ENCODE measurements around the gene UNC5A. TPM values are rescaled to one million over a fixed set of nuclear protein-coding genes. Genes with fewer than 3 reads are reported as not detected.

Gene UNC5A
- total and polyA plus RNA-seq, 9 of the 15 experiments (the other 6 are each of a cell fraction or from before 2014, with no cell fraction given) = not detected

DNA sequence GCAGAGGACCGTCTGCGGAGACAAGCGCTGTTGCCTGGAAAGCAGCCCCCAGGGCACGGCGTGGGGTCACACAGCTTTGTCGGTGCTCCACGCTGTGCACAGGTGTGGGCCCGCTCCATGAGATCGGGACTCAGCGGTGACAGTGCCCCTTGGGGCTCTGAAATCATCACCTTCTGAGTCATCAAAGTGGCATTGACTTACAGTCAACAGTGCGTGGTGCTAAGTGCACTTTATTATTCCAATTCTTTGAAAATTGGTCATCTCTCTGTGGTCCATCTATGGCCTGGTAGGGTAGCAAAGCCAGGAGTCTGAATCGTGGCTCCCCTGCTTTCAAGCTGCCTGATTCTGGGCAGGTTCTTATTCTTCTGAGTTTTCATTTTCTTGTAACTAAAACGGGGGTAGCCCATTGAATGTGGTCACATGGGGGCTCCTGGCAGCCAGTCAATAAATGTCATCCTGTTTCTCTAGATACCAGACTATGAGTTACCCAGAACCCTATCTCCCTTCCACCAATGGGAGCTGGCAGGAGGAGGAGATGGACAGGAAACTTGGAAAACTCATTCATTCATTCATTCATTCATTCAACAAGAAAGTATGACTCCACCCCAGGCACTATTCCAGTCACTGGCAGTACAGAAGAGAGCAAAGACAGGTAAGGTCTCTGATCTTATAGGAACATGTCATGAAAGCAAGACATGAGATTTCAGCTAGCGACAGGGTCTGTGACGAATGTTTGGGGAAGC, 20.3 kb upstream of the UNC5A start:
- Histone ChIP-seq H4K20me1 (replicated peaks; ENCODE audit: control insufficient read depth, insufficient read depth, low read length) (peaks cover 6% of the 10 kb centered on the region), H3K36me3 (ENCODE audit: control insufficient read depth, insufficient read depth, low read length) (no peaks in the 10 kb centered on the region), H2AFZ (ENCODE audit: low read depth, low read length) (no peak overlapping the region), H3K9ac (ENCODE audit: insufficient read depth in 1 of 2, low read depth in 2 of 2, low read length in 2 of 2) (no peak overlapping the region), H3K27ac (ENCODE audit: extremely low read depth, low read depth, low read length) (no peak overlapping the region), H3K9me3 (replicated peaks; ENCODE audit: control insufficient read depth, insufficient read depth, low read depth, low read length) (no peaks in the 10 kb centered on the region), H3K9me1 (ENCODE audit: control insufficient read depth, insufficient read depth, low read length) (no peaks in the 10 kb centered on the region), H3K4me1 (replicated peaks in 1 of 2; ENCODE audit: control insufficient read depth in 2 of 2, insufficient read depth in 2 of 2, low read length in 2 of 2) (peaks cover 0 to 3% of the 10 kb centered on the region in 2 experiments; a peak in 1 of 5 replicates), H3K4me2 (ENCODE audit: insufficient read depth, low read length) (no peak overlapping the region), H3K4me3 (no peak overlapping the region), H3K79me2 (ENCODE audit: control insufficient read depth, insufficient read depth, low read length) (no peaks in the 10 kb centered on the region), H3K27me3 (ENCODE audit: control insufficient read depth in 2 of 2, insufficient read depth in 2 of 2, low read length in 2 of 2) (peaks cover 24 to 69% of the 10 kb centered on the region in 2 experiments)
- POLR2A ChIA-PET = interaction anchor here (1.3 kb wide), 1 partner anchor 32 kb away, joined by 5 read pairs; no protein-coding TSS in a partner anchor
- CTCF ChIA-PET (ENCODE audit: low intra/inter-chr PET ratio) = no interaction called here
- intact Hi-C loops (cut with micrococcal nuclease) (no loop called here), in situ Hi-C loops (cut with MboI) (no loop called here)
- BruUV-seq (replicated peaks) = no TSS peak
- TF ChIP-seq ZNF12 (CRISPR knock-in tag; IDR thresholded peaks at IDR 0.05) (no peak), POLR2A (conservative IDR thresholded peaks at IDR 0.05) (no peak), MCM2 (IDR thresholded peaks at IDR 0.05; ENCODE audit: low read depth) (no peak), ZNF24 (IDR thresholded peaks at IDR 0.05) (peak; percentile 83), GATAD2A (IDR thresholded peaks at IDR 0.05) (no peak)
- TF ChIP-seq, protein P1, sequence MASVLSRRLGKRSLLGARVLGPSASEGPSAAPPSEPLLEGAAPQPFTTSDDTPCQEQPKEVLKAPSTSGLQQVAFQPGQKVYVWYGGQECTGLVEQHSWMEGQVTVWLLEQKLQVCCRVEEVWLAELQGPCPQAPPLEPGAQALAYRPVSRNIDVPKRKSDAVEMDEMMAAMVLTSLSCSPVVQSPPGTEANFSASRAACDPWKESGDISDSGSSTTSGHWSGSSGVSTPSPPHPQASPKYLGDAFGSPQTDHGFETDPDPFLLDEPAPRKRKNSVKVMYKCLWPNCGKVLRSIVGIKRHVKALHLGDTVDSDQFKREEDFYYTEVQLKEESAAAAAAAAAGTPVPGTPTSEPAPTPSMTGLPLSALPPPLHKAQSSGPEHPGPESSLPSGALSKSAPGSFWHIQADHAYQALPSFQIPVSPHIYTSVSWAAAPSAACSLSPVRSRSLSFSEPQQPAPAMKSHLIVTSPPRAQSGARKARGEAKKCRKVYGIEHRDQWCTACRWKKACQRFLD (CRISPR knock-in tag; IDR thresholded peaks at IDR 0.05) = no peak
- TF ChIP-seq, protein P2, sequence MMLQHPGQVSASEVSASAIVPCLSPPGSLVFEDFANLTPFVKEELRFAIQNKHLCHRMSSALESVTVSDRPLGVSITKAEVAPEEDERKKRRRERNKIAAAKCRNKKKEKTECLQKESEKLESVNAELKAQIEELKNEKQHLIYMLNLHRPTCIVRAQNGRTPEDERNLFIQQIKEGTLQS (IDR thresholded peaks at IDR 0.05) = peak; percentile 35
- TF ChIP-seq, protein P2 (CRISPR knock-in tag; conservative IDR thresholded peaks at IDR 0.05) = no peak
- WGBS (ENCODE audit: insufficient coverage, low coverage, missing lambda C conversion rate) = 7% methylated on average over 15 of the region's 15 CpGs
- ATAC-seq (no peak), FAIRE-seq (no peak), DNase-seq (ENCODE audit: extremely low read depth in 1 of 4, low spot score in 3 of 4) (no peak)
